ENCODE measurements around the gene TRAF3. TPM values are rescaled to one million over a fixed set of nuclear protein-coding genes. Genes with fewer than 3 reads are reported as not detected.
"Not testable (repeated sequence)": the region's sequence is repeated elsewhere in the genome, so short reads cannot be mapped to it uniquely, and the experiment has no call there.

The TRAF3 gene
- total RNA-seq, 1 donor from 2014 or later, result 35.3 TPM

DNA sequence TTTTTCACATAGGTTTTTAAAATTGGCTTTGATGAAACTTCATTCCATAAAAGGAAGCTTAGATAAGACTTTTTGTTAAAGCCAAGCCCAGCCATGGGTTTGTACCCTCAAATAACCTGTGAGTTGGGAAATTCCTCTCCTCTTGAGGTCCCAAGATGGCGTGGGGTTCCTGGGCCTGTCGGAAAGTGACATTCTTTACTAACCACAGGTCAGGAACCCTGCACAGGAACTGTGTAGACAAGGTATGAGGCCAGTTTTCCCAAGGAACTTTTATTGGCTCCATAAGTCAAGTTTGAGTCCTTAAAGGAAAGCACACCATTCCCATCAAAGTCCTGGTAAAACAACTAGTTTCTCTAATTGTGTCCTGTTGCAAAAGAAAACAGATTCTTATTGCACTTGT, 80.2 kb downstream of the TRAF3 start:
- DNase-seq (ENCODE audit: low read depth), result no peak
- FAIRE-seq, result no peak
- Histone ChIP-seq H3K27me3 (ENCODE audit: control insufficient read depth, insufficient read depth, low read length) (no peaks in the 10 kb centered on the region), H3K36me3 (ENCODE audit: control insufficient read depth, insufficient read depth, low read length) (no peaks in the 10 kb centered on the region), H3K4me3 (ENCODE audit: low read depth, low read length) (no peak overlapping the region)
- no peak for TF ChIP-seq CTCF (IDR thresholded peaks at IDR 0.05; ENCODE audit: insufficient read depth, low read length, severe bottlenecking)

DNA sequence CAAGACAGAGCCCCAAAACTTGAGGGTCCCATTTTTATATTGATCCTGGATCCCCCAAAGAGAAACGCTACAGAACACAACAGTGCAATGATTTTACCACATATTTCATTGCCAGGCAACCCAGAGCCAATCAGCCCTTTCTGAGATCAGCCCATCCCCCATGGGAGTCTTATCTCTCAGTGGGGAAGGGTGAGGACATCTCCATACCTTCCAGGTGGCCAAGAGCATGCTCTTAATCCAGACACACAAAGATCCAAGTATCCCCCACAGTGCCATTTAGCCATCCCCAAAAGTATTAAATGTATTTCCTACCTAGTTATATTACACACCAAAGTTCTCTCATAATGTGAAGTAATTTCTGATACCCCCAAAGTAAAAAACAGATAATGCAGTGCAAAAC, 82.7 kb downstream of the TRAF3 start:
- no peak for TF ChIP-seq CTCF (IDR thresholded peaks at IDR 0.05; ENCODE audit: insufficient read depth, low read length, severe bottlenecking)
- Histone ChIP-seq H3K27me3 (ENCODE audit: control insufficient read depth, insufficient read depth, low read length) (no peaks in the 10 kb centered on the region), H3K36me3 (ENCODE audit: control insufficient read depth, insufficient read depth, low read length) (no peaks in the 10 kb centered on the region), H3K4me3 (ENCODE audit: low read depth, low read length) (no peak overlapping the region)
- no peak for DNase-seq (ENCODE audit: low read depth)
- FAIRE-seq, result no peak

DNA sequence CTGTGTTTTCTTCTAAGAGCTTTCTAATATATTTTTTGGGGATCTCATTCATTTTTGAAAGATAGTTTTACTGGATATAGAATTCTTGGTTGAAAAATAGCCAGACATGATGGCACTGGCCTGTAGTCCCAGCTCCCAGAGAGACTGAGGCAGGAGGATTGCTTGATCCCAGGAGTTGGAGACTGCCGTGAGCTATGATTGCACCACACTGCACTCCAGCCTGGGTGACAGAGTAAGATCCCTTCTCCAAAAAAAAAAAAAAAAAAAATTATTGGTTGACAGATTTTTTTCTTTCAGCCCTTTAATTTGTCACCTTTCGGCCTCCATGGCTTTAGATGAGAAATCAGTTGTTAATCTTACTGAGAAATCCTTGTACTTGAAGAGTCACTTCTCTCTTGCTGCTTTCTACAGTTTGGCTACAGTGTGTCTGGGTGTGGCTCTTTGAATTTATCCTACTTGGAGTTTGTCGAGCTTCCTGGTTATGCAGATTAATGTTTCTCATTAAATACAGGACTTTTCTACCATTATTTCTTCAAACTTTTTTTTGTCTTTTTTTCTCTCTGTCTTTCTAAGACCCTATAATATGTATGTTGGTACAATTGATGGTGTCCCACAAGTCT, 85.0 kb downstream of the TRAF3 start:
- no peak for TF ChIP-seq CTCF (IDR thresholded peaks at IDR 0.05; ENCODE audit: insufficient read depth, low read length, severe bottlenecking)
- Histone ChIP-seq H3K4me3 (ENCODE audit: low read depth, low read length) (no peak overlapping the region), H3K27me3 (ENCODE audit: control insufficient read depth, insufficient read depth, low read length) (no peaks in the 10 kb centered on the region), H3K36me3 (ENCODE audit: control insufficient read depth, insufficient read depth, low read length) (no peaks in the 10 kb centered on the region)
- no peak for FAIRE-seq
- DNase-seq (ENCODE audit: low read depth), result no peak

DNA sequence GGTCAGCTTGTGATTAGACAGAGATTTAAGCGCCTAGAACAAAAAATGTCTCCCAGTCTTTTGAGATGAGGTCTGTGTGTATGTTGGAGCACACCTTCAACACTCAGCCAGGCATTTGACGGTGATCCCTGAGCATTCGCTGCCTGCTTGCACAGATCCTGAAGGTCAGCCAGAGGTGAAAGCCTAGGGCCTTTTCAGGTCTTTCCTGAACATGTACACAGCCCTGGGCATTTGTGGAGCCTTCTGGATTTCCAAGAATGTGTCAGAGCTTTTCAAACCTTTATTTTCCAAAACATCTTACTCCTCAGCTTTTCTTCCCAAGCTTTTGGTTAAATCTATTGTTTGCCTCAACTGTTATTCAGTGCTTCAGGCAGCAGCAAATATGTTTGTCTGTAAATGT, 86.1 kb downstream of the TRAF3 start:
- no peak for TF ChIP-seq CTCF (IDR thresholded peaks at IDR 0.05; ENCODE audit: insufficient read depth, low read length, severe bottlenecking)
- no peaks in the 10 kb centered on the region for H3K36me3 ChIP-seq (ENCODE audit: control insufficient read depth, insufficient read depth, low read length)
- FAIRE-seq (no peak), DNase-seq (ENCODE audit: low read depth) (no peak)
- H3K4me3 ChIP-seq (ENCODE audit: low read depth, low read length), result no peak overlapping the region
- no peaks in the 10 kb centered on the region for H3K27me3 ChIP-seq (ENCODE audit: control insufficient read depth, insufficient read depth, low read length)

DNA sequence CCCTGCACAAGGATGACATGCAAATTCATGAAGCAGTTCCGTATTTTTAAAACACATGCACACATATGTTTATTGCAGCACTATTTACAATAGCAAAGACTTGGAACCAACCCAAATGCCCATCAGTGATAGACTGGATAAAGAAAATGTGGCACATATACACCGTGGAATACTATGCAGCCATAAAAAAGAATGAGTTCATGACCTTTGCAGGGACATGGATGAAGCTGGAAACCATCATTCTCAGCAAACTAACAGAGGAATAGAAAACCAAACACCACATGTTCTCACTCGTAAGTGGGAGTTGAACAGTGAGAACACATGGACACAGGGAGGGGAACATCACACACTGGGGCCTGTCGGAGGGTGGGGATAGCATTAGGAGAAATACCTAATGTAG, 88.7 kb downstream of the TRAF3 start:
- not testable (repeated sequence) for H3K27me3 ChIP-seq (ENCODE audit: control insufficient read depth, insufficient read depth, low read length); H3K36me3 ChIP-seq (ENCODE audit: control insufficient read depth, insufficient read depth, low read length); DNase-seq (ENCODE audit: low read depth); FAIRE-seq; H3K4me3 ChIP-seq (ENCODE audit: low read depth, low read length)

- no peak for TF ChIP-seq CTCF (IDR thresholded peaks at IDR 0.05; ENCODE audit: insufficient read depth, low read length, severe bottlenecking)
- Histone ChIP-seq H3K27me3 (ENCODE audit: control insufficient read depth, insufficient read depth, low read length) (no peaks in the 10 kb centered on the region), H3K4me3 (ENCODE audit: low read depth, low read length) (no peak overlapping the region), H3K36me3 (ENCODE audit: control insufficient read depth, insufficient read depth, low read length) (peaks cover 8% of the 10 kb centered on the region)
- DNase-seq (ENCODE audit: low read depth), result no peak
- FAIRE-seq, result peak; percentile 32
Observed at GRCh38 chr14:102866982-102867761, 89.9 kb downstream of the TRAF3 start.
